HEK293 (cell line): ENCODE measurements around the gene ZFPL1.

ENCODE experiments used
- CTCF ChIA-PET: fragments of 350-600 bp; formaldehyde crosslinking; extraction: SDS; loops from one replicate; lab custom pipeline; 2021; ENCODE audit warnings: antibody characterized with exemption; lab: Yijun Ruan, JAX
- POLR2A ChIA-PET: fragments of 300-600 bp; formaldehyde crosslinking; extraction: SDS; loops from one replicate; lab custom pipeline; 2020; ENCODE audit warnings: antibody characterized with exemption, inconsistent platforms; lab: Yijun Ruan, JAX
- H3K27ac ChIP-seq: fragments of 200-500 bp; sonication (Bioruptor generic); 2 replicates; pipeline ENCODE4 v1.5.1; 2014; ENCODE audit warnings: low read depth, low read length, control low read depth, inconsistent platforms; ENCODE audit errors: extremely low read depth
- H3K36me3 ChIP-seq, 2 experiments: fragments of 200-500 bp in 1 of 2; sonication (Bioruptor generic) in 1 of 2; 1 replicate in 1 of 2; 2 replicates in 1 of 2; pipeline ENCODE4 v1.5.1; 2014 to 2017; ENCODE audit warnings: inconsistent platforms in 2 of 2, low read length in 2 of 2; ENCODE audit not compliant: control insufficient read depth in 2 of 2, insufficient read depth in 1 of 2
- H3K4me1 ChIP-seq: fragments of 200-500 bp; sonication (Bioruptor generic); 2 replicates; pipeline ENCODE4 v1.5.1; 2014; ENCODE audit warnings: mild to moderate bottlenecking, low read length, inconsistent platforms; ENCODE audit not compliant: control insufficient read depth, insufficient read depth
- H3K4me3 ChIP-seq: 2 replicates; pipeline ENCODE4 v1.5.1; 2011; ENCODE audit warnings: low read depth, mild to moderate bottlenecking, control low read depth, low read length, moderate library complexity
- H3K9me3 ChIP-seq: fragments of 200-500 bp; sonication (Bioruptor generic); 2 replicates; pipeline ENCODE4 v1.5.1; 2014; ENCODE audit warnings: low read depth, low read length, inconsistent platforms; ENCODE audit not compliant: control insufficient read depth, insufficient read depth
- SALL2 ChIP-seq: fragments of 450-650 bp; formaldehyde crosslinking; IDR thresholded peaks from 2 replicates; pipeline ENCODE4 v1.5.0; 2017; ENCODE audit warnings: missing biosample characterization, mild to moderate bottlenecking, missing genetic modification characterization, borderline replicate concordance
- SCRT2 ChIP-seq: fragments of 450-650 bp; formaldehyde crosslinking; IDR thresholded peaks from 2 replicates; pipeline ENCODE4 v1.5.1; 2016; ENCODE audit warnings: missing biosample characterization, missing genetic modification characterization
- TRIM28 ChIP-seq: IDR thresholded peaks from 2 replicates; pipeline ENCODE4 v1.6.1; 2011; ENCODE audit warnings: low read length, control low read depth, borderline replicate concordance
- ZBTB21 ChIP-seq: fragments of 450-650 bp; formaldehyde crosslinking; IDR thresholded peaks from 2 replicates; pipeline ENCODE4 v1.5.1; 2017; ENCODE audit warnings: missing biosample characterization, missing genetic modification characterization
- ZNF169 ChIP-seq: fragments of 450-650 bp; formaldehyde crosslinking; IDR thresholded peaks from 2 replicates; pipeline ENCODE4 v1.5.1; 2016; ENCODE audit warnings: missing biosample characterization, missing genetic modification characterization
- ZNF341 ChIP-seq: fragments of 450-650 bp; formaldehyde crosslinking; IDR thresholded peaks from 2 replicates; pipeline ENCODE4; 2016; ENCODE audit warnings: low read depth, missing biosample characterization, missing genetic modification characterization
- ZNF426 ChIP-seq: fragments of 450-650 bp; formaldehyde crosslinking; IDR thresholded peaks from 2 replicates; pipeline ENCODE4 v1.5.1; 2017; ENCODE audit warnings: missing biosample characterization, missing genetic modification characterization, mild to moderate bottlenecking, inconsistent platforms, moderate library complexity
- ZNF843 ChIP-seq: fragments of 450-650 bp; formaldehyde crosslinking; IDR thresholded peaks from 2 replicates; pipeline ENCODE4 v1.5.1; 2016; ENCODE audit warnings: missing biosample characterization, missing genetic modification characterization

ZFPL1 gene

GRCh38 chr11:65136515-65137096, 52.6 kb downstream of the ZFPL1 start:
- no peak overlapping the region for H3K4me3 ChIP-seq
- ChIA-PET POLR2A (interaction anchor here (0.6 to 4.5 kb wide), 4 partner anchors 12 to 24 kb away, joined by 3 to 57 read pairs (median 9); partner anchors contain the start of genes FAU, MRPL49 and ZNHIT2), CTCF (interaction anchor here (0.5 to 1.5 kb wide), 6 partner anchors 13 to 117 kb away, joined by 3 to 7 read pairs (median 3); no protein-coding TSS in a partner anchor)
- H3K36me3 ChIP-seq = peaks cover 0 to 15% of the 10 kb centered on the region in 2 experiments; a peak in 1 of 3 replicates
- no peaks in the 10 kb centered on the region; the same call in 1 of the 2 replicates for H3K4me1 ChIP-seq
- no peaks in the 10 kb centered on the region for H3K9me3 ChIP-seq
- no peak overlapping the region for H3K27ac ChIP-seq
- TF ChIP-seq SCRT2 (tag by site-specific recombination) (no peak), ZBTB21 (tag by site-specific recombination) (no peak), TRIM28 (no peak), ZNF341 (tag by site-specific recombination) (no peak), ZNF169 (tag by site-specific recombination) (no peak), ZNF426 (tag by site-specific recombination) (no peak), ZNF843 (tag by site-specific recombination) (no peak), SALL2 (tag by site-specific recombination) (no peak)
